DND-41 (cell line): Measurements from ENCODE around the gene FURIN.
"Not testable (repeated sequence)": the region's sequence is repeated elsewhere in the genome, so short reads cannot be mapped to it uniquely, and the experiment has no call there.

Experiments
- ATAC-seq: fragments of 200-7000 bp; cut with Tn5 transposase; 3 replicates; pipeline ENCODE4 v1.9.1; 2021; ENCODE audit warnings: low read depth; ENCODE audit not compliant: insufficient read depth
- DNase-seq: peaks from one replicate; pipeline ENCODE4 v3.0.0-alpha.2; 2020
- H2AFZ ChIP-seq: 2 replicates; pipeline ENCODE4 v1.6.0; 2012; ENCODE audit warnings: low read depth, low read length
- H3K27ac ChIP-seq: 2 replicates; pipeline ENCODE4 v1.5.1; 2012; ENCODE audit warnings: low read length, inconsistent platforms
- H3K27me3 ChIP-seq: fragments of 200-600 bp; sonication (generic); 2 replicates; pipeline ENCODE4 v1.6.0; 2012; ENCODE audit warnings: low read length, mild to moderate bottlenecking, inconsistent platforms; ENCODE audit not compliant: insufficient read depth, poor library complexity
- H3K36me3 ChIP-seq: 2 replicates; pipeline ENCODE4 v1.5.1; 2012; ENCODE audit warnings: low read length, inconsistent platforms; ENCODE audit not compliant: insufficient read depth
- H3K4me1 ChIP-seq: 2 replicates; pipeline ENCODE4 v1.5.1; 2012; ENCODE audit warnings: mild to moderate bottlenecking, low read length; ENCODE audit not compliant: insufficient read depth
- H3K4me2 ChIP-seq: 2 replicates; pipeline ENCODE4 v1.6.0; 2012; ENCODE audit warnings: mild to moderate bottlenecking, moderate library complexity, low read length, inconsistent platforms; ENCODE audit not compliant: insufficient read depth
- H3K4me3 ChIP-seq, 2 experiments: fragments of 200-600 bp in 1 of 2; shearing (Covaris generic) in 1 of 2; 2 replicates each; pipeline ENCODE4 v1.5.1; 2012 to 2016; ENCODE audit warnings: inconsistent platforms in 2 of 2, low read length in 2 of 2, mild to moderate bottlenecking in 2 of 2, low read depth in 1 of 2, moderate library complexity in 1 of 2
- H3K79me2 ChIP-seq: 2 replicates; pipeline ENCODE4 v1.6.0; 2012; ENCODE audit warnings: low read length, inconsistent platforms; ENCODE audit not compliant: insufficient read depth
- H3K9ac ChIP-seq: 2 replicates; pipeline ENCODE4 v1.6.0; 2012; ENCODE audit warnings: low read depth, mild to moderate bottlenecking, inconsistent platforms, low read length, moderate library complexity
- H3K9me3 ChIP-seq: 2 replicates; pipeline ENCODE4 v1.5.1; 2012; ENCODE audit warnings: low read length, moderate library complexity, mild to moderate bottlenecking, inconsistent platforms; ENCODE audit not compliant: insufficient read depth, severe bottlenecking
- H4K20me1 ChIP-seq: 2 replicates; pipeline ENCODE4 v1.6.0; 2012; ENCODE audit warnings: low read length; ENCODE audit not compliant: insufficient read depth
- EZH2 ChIP-seq: IDR thresholded peaks from 3 replicates; pipeline ENCODE4 v1.6.1; 2012; ENCODE audit warnings: borderline replicate concordance, low read depth, mild to moderate bottlenecking, moderate library complexity, low read length, inconsistent platforms; ENCODE audit not compliant: severe bottlenecking
- TF ChIP-seq, protein P1 (sequence below): IDR thresholded peaks from 2 replicates; pipeline ENCODE4 v1.5.1; 2012; ENCODE audit warnings: borderline replicate concordance, low read length, moderate library complexity, mild to moderate bottlenecking; ENCODE audit not compliant: poor library complexity, severe bottlenecking; ENCODE audit errors: extremely low read depth

Gene FURIN

DNA sequence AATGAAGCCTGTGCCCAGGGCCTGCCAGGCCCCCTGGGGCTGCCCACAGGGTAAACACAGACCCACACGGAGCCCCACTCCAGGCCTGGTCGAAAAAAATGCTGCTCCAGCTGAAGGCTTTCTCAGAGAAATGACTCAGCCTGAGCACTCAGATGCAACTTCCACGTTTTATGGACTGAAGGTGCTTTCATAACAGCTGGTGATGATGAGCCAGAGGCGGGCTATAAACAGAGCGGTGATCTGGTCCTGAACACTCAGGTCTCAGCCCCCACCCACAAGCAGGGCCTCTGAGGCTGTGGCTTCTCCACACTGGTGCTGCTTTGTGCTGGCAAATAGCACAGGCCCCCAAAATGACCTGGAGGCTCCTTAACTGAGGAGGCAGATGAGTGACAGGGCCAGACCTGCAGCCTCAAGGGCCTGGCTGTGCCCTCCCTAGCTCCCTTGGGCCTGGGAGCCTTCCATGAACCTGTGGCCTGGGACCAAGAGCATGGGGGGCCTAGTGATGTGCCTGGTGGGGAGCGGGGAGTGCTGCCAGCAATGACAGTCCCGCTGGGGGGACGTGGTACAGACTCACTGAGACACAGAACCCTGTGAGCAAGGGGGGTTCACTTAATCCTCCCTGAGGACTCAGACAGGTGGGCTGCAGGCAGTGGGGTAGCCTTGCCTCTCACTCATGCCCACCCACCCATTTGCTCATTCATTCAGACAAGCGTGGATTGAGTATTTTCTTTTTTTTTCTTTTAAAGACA, 23.0 kb upstream of the FURIN start:
- H3K9ac ChIP-seq = no peak overlapping the region
- H3K27me3 ChIP-seq = no peaks in the 10 kb centered on the region
- no peak overlapping the region for H2AFZ ChIP-seq
- H3K4me1 ChIP-seq = no peaks in the 10 kb centered on the region
- no peak overlapping the region for H3K27ac ChIP-seq
- no peak for ATAC-seq
- H3K36me3 ChIP-seq = no peaks in the 10 kb centered on the region
- no peaks in the 10 kb centered on the region for H3K79me2 ChIP-seq
- TF ChIP-seq, protein P1, sequence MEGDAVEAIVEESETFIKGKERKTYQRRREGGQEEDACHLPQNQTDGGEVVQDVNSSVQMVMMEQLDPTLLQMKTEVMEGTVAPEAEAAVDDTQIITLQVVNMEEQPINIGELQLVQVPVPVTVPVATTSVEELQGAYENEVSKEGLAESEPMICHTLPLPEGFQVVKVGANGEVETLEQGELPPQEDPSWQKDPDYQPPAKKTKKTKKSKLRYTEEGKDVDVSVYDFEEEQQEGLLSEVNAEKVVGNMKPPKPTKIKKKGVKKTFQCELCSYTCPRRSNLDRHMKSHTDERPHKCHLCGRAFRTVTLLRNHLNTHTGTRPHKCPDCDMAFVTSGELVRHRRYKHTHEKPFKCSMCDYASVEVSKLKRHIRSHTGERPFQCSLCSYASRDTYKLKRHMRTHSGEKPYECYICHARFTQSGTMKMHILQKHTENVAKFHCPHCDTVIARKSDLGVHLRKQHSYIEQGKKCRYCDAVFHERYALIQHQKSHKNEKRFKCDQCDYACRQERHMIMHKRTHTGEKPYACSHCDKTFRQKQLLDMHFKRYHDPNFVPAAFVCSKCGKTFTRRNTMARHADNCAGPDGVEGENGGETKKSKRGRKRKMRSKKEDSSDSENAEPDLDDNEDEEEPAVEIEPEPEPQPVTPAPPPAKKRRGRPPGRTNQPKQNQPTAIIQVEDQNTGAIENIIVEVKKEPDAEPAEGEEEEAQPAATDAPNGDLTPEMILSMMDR = no peak
- TF ChIP-seq EZH2 = no peak
- H3K4me3 ChIP-seq = no peak overlapping the region
- no peak overlapping the region for H3K4me2 ChIP-seq
- no peaks in the 10 kb centered on the region for H4K20me1 ChIP-seq
- H3K9me3 ChIP-seq = no peaks in the 10 kb centered on the region
- no peak for DNase-seq

DNA sequence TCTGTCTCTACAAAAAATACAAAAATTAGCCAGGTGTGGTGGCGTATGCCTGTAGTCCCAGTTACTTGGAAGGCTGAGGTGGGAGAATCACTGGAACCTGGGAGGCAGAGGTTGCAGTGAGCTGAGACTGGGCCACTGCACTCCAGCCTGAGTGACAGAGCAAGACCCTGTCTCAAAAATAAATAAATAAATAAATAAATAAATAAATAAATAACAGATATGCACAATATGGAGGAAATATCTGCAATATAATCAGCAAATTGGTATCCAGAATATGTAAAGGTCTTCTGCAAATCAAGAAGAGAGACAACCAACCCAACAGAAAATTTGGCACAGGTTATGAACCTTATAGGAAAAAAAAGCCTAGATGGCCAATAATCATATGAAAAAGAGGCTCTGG, 19.0 kb upstream of the FURIN start:
- not testable (repeated sequence) for H4K20me1 ChIP-seq, H3K4me1 ChIP-seq, H3K4me2 ChIP-seq, ATAC-seq, DNase-seq, H3K36me3 ChIP-seq, H3K9ac ChIP-seq, H3K9me3 ChIP-seq, H2AFZ ChIP-seq, H3K27ac ChIP-seq, H3K4me3 ChIP-seq, H3K79me2 ChIP-seq, H3K27me3 ChIP-seq

DNA sequence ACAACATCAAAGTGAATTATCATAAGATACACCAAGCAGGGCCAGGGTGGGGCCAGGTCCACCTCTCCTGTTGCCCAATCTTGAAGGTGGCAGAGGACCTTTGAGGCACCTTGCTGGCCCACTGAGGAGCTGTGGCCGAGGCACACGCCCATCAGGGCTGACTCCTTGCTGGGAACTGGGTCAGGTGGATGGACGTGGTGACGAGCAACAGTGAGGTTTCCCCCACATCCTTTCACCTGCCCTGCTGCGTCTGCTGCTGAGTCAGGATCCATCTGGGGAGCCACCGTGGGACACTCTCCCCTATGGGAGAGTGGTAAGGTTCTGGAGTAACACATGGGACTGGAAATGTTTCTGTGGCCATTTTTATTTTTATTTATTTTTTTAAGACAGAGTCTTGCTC, 17.3 kb upstream of the FURIN start:
- Histone ChIP-seq H3K4me3 (no peak overlapping the region), H3K4me1 (no peaks in the 10 kb centered on the region), H4K20me1 (no peaks in the 10 kb centered on the region), H3K27me3 (no peaks in the 10 kb centered on the region), H3K9ac (no peak overlapping the region), H3K36me3 (no peaks in the 10 kb centered on the region), H3K27ac (no peak overlapping the region), H3K9me3 (no peaks in the 10 kb centered on the region), H3K79me2 (no peaks in the 10 kb centered on the region), H2AFZ (no peak overlapping the region), H3K4me2 (no peak overlapping the region)
- TF ChIP-seq, protein P1 = no peak
- no peak for TF ChIP-seq EZH2
- DNase-seq (no peak), ATAC-seq (peak; percentile 35; the same call in 1 of the 3 replicates)

DNA sequence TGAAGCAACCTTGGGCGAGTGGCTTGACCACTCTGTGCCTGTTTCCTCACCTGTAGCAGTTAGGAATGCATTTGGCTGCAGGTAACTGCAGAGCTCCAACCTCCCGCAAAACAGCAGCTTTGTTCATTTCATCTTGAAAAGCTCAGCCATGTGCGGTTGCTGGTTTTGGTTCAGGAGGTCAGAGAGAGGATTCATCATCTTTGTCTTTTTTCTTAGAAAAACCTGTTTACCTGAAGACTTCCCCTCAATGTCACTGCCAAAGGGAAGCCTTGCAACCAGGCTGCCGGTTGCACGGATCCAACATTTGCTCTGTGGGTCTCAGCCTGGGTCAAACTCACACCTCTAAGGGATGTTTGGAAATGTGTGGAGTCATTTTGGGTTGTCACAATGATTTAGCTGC, 16.4 kb upstream of the FURIN start:
- Histone ChIP-seq H3K9ac (no peak overlapping the region), H3K36me3 (no peaks in the 10 kb centered on the region), H3K4me3 (no peak overlapping the region), H3K9me3 (no peaks in the 10 kb centered on the region), H3K27me3 (no peaks in the 10 kb centered on the region), H3K4me1 (peaks cover 4% of the 10 kb centered on the region; the same call in 1 of the 2 replicates), H3K79me2 (no peaks in the 10 kb centered on the region), H4K20me1 (no peaks in the 10 kb centered on the region), H3K27ac (no peak overlapping the region), H3K4me2 (no peak overlapping the region), H2AFZ (no peak overlapping the region)
- ATAC-seq = no peak
- DNase-seq = no peak
- TF ChIP-seq, protein P1 = no peak
- TF ChIP-seq EZH2 = no peak
